GM13977 (cell line): Measurements from ENCODE around the gene SAMD3.
"Not testable (repeated sequence)": the region's sequence is repeated elsewhere in the genome, so short reads cannot be mapped to it uniquely, and the experiment has no call there.

Experiments
- DNase-seq: peaks from one replicate; pipeline ENCODE4 v3.0.0; 2012; ENCODE audit warnings: low spot score
- in situ Hi-C: fragments of 300-500 bp; cut with MboI; formaldehyde crosslinking; loops from one replicate; pipeline ENCODE4 v1.12.0; 2022; ENCODE audit warnings: low sequenced_read_pairs, low pct_unique_long_range_greater_than_20kb, mixed read lengths, inconsistent platforms; ENCODE audit not compliant: unreplicated experiment
- TF ChIP-seq, protein P1 (sequence below): IDR thresholded peaks from 2 replicates; pipeline ENCODE4 v1.5.1; 2012; ENCODE audit warnings: mild to moderate bottlenecking, control low read depth; ENCODE audit not compliant: insufficient read depth; ENCODE audit errors: extremely low read depth, missing control alignments

Gene SAMD3

DNA sequence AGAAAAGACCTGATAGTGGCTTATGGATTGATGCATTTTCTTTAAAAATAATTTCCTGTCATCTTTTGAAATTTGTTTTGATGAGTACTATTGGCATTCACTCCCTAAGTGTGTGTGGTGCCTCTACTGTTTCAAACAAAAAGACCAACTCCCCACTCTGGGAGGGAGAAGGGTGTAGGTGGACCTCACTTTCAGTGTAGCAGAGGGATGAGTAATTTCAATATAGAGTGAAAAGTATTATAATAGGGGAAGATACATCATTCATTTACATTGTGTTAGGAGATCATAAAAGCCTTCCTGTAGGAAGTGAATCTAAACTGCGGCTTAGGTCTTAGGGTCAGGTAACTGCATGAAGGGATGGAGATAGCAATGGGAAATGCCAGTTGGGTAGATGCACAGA, 46.4 kb downstream of the SAMD3 start:
- in situ Hi-C loops: no loop called here
- no peak for DNase-seq
- TF ChIP-seq, protein P1, sequence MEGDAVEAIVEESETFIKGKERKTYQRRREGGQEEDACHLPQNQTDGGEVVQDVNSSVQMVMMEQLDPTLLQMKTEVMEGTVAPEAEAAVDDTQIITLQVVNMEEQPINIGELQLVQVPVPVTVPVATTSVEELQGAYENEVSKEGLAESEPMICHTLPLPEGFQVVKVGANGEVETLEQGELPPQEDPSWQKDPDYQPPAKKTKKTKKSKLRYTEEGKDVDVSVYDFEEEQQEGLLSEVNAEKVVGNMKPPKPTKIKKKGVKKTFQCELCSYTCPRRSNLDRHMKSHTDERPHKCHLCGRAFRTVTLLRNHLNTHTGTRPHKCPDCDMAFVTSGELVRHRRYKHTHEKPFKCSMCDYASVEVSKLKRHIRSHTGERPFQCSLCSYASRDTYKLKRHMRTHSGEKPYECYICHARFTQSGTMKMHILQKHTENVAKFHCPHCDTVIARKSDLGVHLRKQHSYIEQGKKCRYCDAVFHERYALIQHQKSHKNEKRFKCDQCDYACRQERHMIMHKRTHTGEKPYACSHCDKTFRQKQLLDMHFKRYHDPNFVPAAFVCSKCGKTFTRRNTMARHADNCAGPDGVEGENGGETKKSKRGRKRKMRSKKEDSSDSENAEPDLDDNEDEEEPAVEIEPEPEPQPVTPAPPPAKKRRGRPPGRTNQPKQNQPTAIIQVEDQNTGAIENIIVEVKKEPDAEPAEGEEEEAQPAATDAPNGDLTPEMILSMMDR: no peak

- in situ Hi-C loops, DNase-seq: not testable (repeated sequence)
Observed at GRCh38 chr6:130173377-130174004, 49.3 kb downstream of the SAMD3 start.

GRCh38 chr6:130170160-130170559, 52.6 kb downstream of the SAMD3 start:
- in situ Hi-C loops, DNase-seq: not testable (repeated sequence)

DNA sequence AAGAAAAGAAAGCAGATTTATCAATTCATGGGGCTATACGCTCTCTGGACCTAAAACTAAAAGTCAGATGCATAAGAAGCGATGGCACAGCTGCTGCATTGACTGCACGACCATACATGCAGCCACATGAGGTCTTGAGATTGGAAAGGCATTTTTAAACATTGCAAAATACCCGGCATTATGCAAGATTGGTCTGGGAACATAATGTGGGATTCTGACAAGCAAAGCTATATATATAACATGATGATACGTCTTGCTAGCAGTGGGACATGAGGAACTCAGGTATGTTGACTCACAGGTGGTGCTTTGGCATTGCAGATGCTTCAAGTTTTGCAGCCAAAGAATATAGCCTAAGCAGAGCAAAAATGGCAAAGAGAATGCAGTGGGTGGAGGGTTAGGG, 55.1 kb downstream of the SAMD3 start:
- TF ChIP-seq, protein P1: no peak
- in situ Hi-C loops: no loop called here
- no peak for DNase-seq

DNA sequence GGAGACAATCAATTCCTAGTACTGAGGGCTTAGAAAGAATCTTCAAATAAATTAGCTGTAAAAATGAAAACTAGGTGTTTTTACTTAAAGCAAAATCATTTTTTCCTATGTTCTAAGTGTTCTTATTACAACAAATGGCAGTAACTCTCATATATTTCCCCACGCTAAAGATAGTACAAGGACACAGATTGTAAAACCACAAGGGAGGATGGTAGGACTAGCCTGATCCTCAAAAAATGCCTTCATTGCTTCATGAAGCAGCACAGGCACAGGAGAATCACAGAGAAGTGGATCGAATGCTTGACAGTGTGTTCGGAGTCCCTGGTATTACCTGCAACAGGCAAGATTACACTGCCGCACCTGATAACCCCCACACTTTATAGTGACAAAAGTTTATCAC, 58.5 kb downstream of the SAMD3 start:
- no peak for DNase-seq
- TF ChIP-seq, protein P1: no peak
- in situ Hi-C loops: no loop called here

GRCh38 chr6:130163266-130163665, 59.5 kb downstream of the SAMD3 start:
- in situ Hi-C loops: no loop called here
- DNase-seq: no peak
- TF ChIP-seq, protein P1: no peak

DNA sequence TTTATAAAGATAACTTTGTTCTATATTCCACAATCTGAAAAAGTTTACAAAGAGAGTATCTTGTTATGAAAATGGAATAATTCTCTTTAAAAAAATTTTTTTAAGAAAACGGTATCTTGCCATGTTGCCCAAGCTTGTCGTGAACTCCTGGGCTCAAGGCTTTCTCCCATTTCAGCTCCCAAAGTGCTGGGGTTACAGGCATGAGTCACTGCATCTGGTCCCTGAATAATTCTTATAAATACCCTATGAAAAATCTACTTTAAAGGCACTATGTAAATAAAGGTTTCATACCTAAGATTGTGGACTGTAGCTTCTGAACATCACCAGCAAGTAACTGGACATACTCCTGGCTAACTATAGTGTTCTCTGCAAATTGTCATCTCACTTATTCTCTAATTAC, 60.3 kb downstream of the SAMD3 start:
- TF ChIP-seq, protein P1: no peak
- in situ Hi-C loops: no loop called here
- DNase-seq: no peak
